VCaP (cell line): Measurements from ENCODE around the gene PRKAR2B.
"Not testable (repeated sequence)": the region's sequence is repeated elsewhere in the genome, so short reads cannot be mapped to it uniquely, and the experiment has no call there.

Experiments used
- H3K27ac ChIP-seq: fragments of 450-650 bp; 2 replicates; pipeline ENCODE4 v1.5.1; 2017
- TF ChIP-seq, protein P1 (sequence below): fragments of 450-650 bp; conservative IDR thresholded peaks from 2 replicates; pipeline ENCODE4 v1.5.1; 2017; ENCODE audit warnings: mild to moderate bottlenecking, moderate library complexity

PRKAR2B gene

DNA sequence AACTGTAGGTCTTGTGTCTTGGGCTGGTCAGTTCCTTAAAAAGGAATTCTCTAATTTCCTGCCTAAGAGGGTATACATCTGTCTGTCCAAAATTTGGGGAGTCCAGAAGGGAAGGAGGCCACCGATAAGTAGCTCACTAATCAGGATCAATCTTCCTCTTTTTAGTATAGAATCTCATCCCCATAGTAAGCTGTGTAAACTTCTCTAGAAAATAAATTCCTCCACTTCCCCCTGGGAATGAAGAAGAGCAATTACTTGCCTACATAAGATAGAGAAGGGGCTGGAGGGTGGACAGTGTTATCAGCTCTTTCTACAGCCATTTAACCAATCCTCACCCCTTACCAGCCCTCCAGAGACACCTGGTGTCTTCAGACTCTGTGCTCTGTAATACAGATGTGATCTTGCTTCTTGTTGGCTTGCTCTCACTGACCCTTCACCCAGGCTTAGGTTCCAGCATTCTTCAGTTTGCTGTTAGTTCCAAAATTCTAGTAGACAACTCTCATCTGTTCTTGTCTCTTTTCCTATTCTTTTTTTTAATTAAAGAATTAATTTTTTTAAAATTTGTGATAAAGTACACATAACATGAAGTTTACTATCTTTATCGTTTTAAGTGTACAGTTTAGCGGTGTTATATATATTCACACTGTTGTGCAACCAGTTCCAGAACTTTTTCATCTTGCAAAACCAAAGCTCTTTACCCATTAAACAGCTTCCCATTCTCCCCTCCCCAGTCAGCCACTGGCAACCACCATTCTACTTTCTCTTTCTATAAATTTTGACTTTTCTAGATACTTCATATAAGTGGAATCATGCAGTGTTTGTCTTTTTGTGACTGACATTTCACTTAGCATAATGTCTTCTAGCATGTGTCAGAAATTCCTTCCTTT, 6.5 kb upstream of the PRKAR2B start:
- TF ChIP-seq, protein P1, sequence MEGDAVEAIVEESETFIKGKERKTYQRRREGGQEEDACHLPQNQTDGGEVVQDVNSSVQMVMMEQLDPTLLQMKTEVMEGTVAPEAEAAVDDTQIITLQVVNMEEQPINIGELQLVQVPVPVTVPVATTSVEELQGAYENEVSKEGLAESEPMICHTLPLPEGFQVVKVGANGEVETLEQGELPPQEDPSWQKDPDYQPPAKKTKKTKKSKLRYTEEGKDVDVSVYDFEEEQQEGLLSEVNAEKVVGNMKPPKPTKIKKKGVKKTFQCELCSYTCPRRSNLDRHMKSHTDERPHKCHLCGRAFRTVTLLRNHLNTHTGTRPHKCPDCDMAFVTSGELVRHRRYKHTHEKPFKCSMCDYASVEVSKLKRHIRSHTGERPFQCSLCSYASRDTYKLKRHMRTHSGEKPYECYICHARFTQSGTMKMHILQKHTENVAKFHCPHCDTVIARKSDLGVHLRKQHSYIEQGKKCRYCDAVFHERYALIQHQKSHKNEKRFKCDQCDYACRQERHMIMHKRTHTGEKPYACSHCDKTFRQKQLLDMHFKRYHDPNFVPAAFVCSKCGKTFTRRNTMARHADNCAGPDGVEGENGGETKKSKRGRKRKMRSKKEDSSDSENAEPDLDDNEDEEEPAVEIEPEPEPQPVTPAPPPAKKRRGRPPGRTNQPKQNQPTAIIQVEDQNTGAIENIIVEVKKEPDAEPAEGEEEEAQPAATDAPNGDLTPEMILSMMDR, result no peak
- H3K27ac ChIP-seq, result no peak overlapping the region

DNA sequence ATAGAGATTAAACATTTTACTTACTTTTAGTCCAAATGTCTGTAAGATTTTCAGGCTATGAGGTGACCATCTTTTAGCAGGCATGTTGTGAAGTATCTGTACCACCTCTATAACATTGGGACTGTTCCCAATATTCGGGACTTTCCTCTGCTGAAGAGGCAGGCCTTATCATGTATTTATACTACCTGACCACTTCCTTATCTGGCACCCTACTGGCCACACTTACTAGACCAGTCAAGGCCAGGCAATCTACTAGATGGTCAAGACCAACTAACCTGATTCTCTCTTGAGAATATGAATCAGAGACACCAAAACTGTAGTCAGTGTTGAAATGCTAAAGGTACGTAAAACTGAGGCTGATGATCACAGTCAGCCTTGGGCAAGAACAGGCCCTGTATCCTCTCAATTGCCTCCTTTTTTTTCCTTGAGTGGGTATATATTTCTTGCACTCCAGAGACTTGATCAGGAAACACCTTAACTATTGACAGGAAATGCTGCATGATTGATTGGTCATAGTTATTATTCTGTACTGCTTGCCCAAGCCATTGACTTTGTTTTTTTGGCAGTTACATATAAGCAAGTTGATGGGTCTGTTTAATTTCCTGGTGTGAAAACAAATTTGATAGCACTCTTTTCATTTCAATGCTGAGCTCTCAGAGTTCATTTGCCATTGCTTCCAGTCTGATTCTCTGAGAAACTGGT, 5.2 kb upstream of the PRKAR2B start:
- TF ChIP-seq, protein P1, result no peak
- H3K27ac ChIP-seq, result no peak overlapping the region

GRCh38 chr7:107041097-107041496, 3.4 kb upstream of the PRKAR2B start:
- H3K27ac ChIP-seq, result no peak overlapping the region
- TF ChIP-seq, protein P1, result no peak

DNA sequence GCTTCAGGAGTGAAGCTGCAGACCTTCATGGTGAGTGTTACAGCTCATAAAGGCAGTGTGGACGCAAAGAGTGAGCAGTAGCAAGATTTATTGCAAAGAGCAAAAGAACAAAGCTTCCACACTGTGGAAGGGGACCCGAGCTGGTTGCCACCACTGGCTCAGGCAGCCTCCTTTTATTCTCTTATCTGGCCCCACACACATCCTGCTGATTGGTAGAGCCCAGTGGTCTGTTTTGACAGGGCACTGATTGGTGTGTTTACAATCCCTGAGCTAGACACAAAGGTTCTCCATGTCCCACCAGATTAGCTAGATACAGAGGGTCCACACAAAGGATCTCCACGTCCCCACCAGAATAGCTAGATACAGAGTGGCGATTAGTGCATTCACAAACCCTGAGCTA, 2.7 kb upstream of the PRKAR2B start:
- H3K27ac ChIP-seq, result not testable (repeated sequence)

- H3K27ac ChIP-seq, result not testable (repeated sequence)
Observed at GRCh38 chr7:107042326-107042910, 2.1 kb upstream of the PRKAR2B start.

DNA sequence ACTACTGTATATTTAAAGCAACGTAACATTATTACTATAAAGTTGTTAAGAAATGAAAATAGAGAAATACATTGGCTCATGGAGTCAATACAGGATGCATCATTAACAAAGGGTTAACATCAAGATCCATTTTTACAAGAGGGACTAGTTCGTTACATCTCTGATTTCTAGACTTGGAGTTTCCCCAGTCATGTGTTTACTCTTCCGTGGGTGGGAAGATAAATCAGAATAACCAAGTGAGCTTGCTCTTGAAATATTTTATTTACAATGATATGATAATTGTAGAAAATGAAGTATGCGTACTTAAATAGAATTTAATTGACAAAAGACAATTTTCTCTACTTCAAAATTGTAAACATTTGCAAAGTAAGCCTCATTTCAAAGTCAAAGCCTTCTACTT, 1.0 kb upstream of the PRKAR2B start:
- peak overlapping the region; percentile 89 for H3K27ac ChIP-seq
- TF ChIP-seq, protein P1, result no peak

- H3K27ac ChIP-seq, result peak overlapping the region; percentile 89
- TF ChIP-seq, protein P1, result no peak
Observed at GRCh38 chr7:107043921-107044346, 571 bp upstream of the PRKAR2B start.

GRCh38 chr7:107045195-107045960, 873 bp downstream of the PRKAR2B start:
- H3K27ac ChIP-seq, result peak overlapping the region; percentile 89
- TF ChIP-seq, protein P1, result no peak
